GM18870 (cell line): ENCODE results near the gene PNPLA3.

ENCODE experiments used
- ATAC-seq: cut with Tn5 transposase; IDR thresholded peaks from one replicate; pipeline ENCODE4 v1.9.1; 2021; ENCODE audit warnings: moderate library complexity; ENCODE audit not compliant: unreplicated experiment

PNPLA3 gene

GRCh38 chr22:43923191-43923590, 414 bp upstream of the PNPLA3 start:
- no peak for ATAC-seq

GRCh38 chr22:43924877-43925276, 1.3 kb downstream of the PNPLA3 start:
- ATAC-seq, result no peak

GRCh38 chr22:43925433-43926348, 2.1 kb downstream of the PNPLA3 start:
- no peak for ATAC-seq

GRCh38 chr22:43926349-43926710, 2.7 kb downstream of the PNPLA3 start:
- no peak for ATAC-seq

- no peak for ATAC-seq
Measured at GRCh38 chr22:43928468-43928867, 4.9 kb downstream of the PNPLA3 start.

GRCh38 chr22:43928908-43929307, 5.3 kb downstream of the PNPLA3 start:
- ATAC-seq, result no peak

- no peak for ATAC-seq
Measured at GRCh38 chr22:43931771-43932170, 8.2 kb downstream of the PNPLA3 start.

- no peak for ATAC-seq
Measured at GRCh38 chr22:43941449-43941848, 17.8 kb downstream of the PNPLA3 start.

GRCh38 chr22:43944670-43945430, 21.2 kb downstream of the PNPLA3 start:
- ATAC-seq, result no peak

- no peak for ATAC-seq
Measured at GRCh38 chr22:43945632-43946383, 22.2 kb downstream of the PNPLA3 start.

- ATAC-seq, result no peak
Measured at GRCh38 chr22:43946384-43946667, 22.7 kb downstream of the PNPLA3 start.

GRCh38 chr22:43948836-43949406, 25.3 kb downstream of the PNPLA3 start:
- ATAC-seq, result no peak

GRCh38 chr22:43951391-43951790, 27.8 kb downstream of the PNPLA3 start:
- no peak for ATAC-seq

- ATAC-seq, result no peak
Measured at GRCh38 chr22:43951966-43952365, 28.4 kb downstream of the PNPLA3 start.

- ATAC-seq, result no peak
Measured at GRCh38 chr22:43953988-43954785, 30.6 kb downstream of the PNPLA3 start.

GRCh38 chr22:43955040-43955882, 31.7 kb downstream of the PNPLA3 start, which contains the start of gene SAMM50:
Gene SAMM50 (plus strand): TSS chr22:43955442. CDS start chr22:43955578, 136 bp downstream.
- ATAC-seq, result peak; percentile 66

GRCh38 chr22:43955883-43956782, 32.5 kb downstream of the PNPLA3 start:
- ATAC-seq, result no peak

- ATAC-seq, result no peak
Measured at GRCh38 chr22:43956805-43957463, 33.3 kb downstream of the PNPLA3 start.
